NAMALWA (cell line): ENCODE results near the gene MS4A3.
"Not testable (repeated sequence)": the region's sequence is repeated elsewhere in the genome, so short reads cannot be mapped to it uniquely, and the experiment has no call there.

ENCODE experiments used
- DNase-seq: peaks from one replicate; pipeline ENCODE4 v3.0.0-alpha.2; 2015; ENCODE audit warnings: low spot score

MS4A3 gene, protein sequence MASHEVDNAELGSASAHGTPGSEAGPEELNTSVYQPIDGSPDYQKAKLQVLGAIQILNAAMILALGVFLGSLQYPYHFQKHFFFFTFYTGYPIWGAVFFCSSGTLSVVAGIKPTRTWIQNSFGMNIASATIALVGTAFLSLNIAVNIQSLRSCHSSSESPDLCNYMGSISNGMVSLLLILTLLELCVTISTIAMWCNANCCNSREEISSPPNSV

DNA sequence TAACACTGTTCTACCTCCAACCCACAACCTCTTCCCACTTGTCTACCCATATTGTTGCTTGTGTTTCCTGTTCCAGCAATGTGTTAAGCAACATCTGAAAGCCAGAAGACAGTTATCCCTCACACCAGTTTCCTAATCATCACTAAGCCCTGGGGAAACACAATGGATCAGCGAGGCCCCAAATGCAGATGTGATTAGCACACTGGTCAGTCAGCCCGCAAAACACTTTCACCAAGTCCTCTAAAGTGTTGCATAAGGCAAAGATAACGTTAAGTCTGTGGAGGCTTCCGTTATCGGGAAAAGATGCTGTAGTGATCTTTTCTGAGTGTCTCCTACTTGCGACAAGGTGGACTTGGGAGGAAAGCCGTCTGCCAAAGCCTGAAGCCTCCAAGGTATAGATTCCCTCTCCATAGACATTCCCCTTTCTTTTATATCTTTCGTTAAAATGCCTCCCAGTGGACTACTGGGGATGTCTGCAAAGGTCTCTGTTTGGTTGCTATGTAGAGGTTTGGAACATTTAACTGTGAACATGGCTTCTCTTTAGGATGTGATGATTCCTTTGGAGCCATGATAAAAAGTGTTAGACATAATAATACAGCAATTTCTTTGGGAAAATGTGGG, at the start of gene MS4A3:
TSS of gene MS4A3 (plus strand) at position 317 of the 621 bp plus-strand sequence. CDS start 4,496 bp downstream, outside the sequence.
- DNase-seq = no peak

DNA sequence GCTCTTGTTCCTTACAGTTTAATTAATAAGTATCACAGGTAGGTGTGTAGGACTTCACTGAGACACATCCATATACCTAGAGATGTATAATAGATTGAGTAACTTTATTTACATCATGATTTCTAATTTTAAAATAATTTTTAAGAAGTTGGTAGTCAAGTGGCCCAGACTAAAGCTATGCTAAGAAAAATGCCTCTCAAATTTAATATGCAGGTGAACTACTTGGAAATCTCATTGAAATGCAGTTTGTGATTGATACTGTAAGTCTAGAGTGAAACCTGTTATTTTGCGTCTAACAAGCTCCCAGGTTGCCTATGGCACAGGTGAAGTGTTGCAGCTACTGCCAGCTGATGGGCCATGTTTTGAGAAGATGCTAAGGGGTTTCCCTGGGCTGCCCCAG, 39.6 kb upstream of the MS4A3 start, which contains the start of gene OOSP4B:
TSS of gene OOSP4B (plus strand) at position 301 of the 400 bp plus-strand sequence.
- no peak for DNase-seq

DNA sequence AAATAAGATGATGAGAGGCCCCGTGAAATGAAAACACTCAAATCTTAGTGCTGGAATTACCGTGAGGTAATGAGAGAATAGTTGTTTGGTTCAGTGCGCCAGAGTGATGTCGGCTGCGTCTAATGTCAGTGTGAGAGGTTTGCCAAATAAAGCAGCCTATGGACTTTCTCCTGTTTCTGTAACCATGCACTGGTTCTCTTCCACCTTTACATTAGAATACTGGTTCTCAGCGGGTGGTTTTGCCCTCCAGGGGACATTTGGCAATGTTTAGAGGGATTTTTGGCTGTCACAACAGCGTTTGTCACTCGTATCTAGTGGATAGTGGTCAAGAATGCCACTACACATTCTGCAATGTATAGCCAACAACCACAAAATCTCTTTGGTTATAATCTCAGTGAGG, 38.4 kb upstream of the MS4A3 start:
- no peak for DNase-seq

DNA sequence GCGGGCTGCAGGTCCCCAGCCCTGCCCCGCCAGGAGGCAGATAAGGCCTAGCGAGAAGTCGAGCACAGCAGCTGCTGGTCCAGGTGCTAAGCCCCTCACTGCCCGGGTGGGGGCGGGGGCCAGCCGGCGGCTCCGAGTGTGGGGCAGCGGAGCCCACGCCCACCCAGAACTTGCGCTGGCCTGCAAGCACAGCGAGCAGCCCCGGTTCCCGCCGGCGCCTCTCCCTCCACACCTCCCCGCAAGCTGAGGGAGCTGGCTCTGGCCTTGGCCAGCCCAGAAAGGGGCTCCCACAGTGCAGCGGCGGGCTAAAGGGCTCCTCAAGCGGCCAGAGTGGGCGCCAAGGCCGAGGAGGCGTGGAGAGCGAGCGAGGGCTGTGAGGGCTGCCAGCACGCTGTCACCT, 36.1 kb upstream of the MS4A3 start:
- DNase-seq = not testable (repeated sequence)

DNA sequence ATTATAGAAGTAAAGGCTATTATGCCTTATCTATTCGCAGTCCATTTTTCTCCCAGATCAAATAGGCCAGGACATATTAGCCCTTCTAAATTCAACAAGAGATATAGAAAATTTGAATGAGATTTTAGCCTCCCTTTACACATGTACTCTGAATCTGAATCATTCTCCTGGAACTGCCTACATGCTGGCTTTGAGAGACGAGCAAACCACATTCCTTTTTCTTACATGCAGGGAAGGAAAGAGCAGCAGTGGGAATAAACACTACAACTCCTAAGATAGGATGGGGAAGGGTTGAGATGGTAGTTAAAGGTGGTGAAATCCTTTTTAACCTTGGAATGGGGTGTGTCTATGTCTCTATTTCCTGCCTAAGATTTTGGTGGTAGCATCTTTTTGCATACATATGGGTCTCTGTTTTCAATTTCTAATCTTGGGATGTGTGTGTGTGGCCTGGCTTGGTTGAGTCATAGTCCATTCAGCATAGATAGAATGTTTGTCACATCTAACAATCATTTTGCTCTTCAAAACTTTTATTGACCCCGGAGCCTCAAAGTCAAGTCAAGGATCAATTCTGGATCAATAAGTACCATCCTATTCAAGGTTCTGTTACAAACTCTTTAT, 27.3 kb upstream of the MS4A3 start:
- no peak for DNase-seq

DNA sequence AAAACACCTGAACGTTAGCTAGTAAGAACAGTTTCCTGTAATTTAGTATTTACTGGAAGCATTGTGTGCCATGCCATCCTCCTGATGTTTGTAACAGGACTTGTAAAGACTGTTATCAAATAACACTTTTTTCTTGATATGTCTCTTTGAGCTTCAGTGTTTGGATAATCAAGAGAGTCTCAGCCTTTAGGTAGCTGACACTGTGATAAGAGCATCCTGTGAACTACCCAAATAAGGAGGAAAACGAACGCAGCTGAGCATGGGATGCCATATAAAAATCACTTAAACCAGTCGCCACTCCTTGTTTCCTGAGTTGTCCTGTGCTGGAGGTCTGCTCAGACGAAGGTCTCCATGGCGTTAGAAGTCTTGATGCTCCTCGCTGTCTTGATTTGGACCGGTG, 16.4 kb upstream of the MS4A3 start, which contains the start of gene OOSP2:
TSS of gene OOSP2 (plus strand) at position 301 of the 400 bp plus-strand sequence. CDS start at position 352, 51 bp downstream.
- DNase-seq = no peak

DNA sequence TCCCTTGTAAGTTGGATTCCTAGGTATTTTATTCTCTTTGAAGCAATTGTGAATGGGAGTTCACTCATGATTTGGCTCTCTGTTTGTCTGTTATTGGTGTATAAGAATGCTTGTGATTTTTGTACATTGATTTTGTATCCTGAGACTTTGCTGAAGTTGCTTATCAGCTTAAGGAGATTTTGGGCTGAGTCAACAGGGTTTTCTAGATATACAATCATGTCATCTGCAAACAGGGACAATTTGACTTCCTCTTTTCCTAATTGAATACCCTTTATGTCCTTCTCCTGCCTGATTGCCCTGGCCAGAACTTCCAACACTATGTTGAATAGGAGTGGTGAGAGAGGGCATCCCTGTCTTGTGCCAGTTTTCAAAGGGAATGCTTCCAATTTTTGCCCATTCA, 6.0 kb upstream of the MS4A3 start:
- DNase-seq = not testable (repeated sequence)

DNA sequence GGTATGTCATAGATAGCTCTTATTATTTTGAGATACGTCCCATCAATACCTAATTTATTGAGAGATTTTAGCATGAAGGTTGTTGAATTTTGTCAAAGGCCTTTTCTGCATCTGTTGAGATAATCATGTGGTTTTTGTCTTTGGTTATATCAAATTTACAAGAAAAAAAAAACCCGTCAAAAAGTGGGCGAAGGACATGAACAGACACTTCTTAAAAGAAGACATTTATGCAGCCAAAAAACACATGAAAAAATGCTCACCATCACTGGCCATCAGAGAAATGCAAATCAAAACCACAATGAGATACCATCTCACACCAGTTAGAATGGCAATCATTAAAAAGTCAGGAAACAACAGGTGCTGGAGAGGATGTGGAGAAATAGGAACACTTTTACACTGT, 5.6 kb upstream of the MS4A3 start:
- DNase-seq = not testable (repeated sequence)

DNA sequence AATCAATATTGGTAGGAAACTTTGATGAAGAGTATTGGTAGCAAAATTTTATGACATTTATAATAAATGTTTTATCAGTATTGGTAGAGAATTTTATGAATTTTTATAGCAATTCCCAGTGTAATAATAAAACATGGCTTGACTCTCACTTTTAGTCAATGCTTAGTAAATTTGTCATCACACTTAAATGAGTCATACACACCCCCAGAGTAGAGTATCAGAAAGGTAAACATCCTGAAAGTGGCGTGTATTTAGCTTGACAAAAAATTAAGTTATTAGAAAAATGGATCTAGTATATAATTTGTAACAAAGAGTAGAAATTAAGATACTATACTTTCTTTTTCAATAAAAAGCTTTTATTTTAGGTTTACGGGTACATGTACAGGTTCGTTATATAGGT, 2.6 kb downstream of the MS4A3 start:
- no peak for DNase-seq

DNA sequence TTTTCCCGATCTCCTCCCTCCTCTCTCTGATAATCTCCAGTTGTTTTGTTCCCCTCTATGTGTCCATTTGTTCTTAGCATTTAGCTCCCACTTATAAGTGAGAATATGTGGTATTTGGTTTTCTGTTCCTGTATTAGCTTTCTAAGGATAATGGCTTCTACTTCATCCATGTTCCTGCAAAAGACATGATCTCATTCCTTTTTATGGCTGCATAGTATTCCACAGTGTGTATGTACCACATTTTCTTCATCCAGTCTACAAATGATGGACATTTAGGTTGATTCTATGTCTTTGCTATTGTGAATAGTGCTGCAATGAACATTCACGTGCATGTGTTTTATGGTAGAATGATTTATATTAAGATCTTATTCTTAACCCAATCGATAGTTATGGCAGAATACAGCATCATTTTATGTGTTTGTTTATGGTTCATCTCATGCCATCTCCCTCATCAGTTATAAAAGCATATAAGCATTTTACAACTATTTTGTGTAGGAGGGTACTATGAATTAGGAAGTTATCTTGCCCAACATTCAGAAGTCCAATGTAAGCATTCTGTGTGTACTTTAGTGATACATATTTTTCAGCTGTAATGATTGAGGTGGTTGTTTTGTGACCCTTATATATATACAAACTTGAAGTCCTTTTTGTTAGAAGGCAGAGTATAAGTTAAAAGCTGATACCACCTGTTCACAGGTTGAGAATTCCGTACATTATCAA, 3.2 kb downstream of the MS4A3 start:
- no peak for DNase-seq

DNA sequence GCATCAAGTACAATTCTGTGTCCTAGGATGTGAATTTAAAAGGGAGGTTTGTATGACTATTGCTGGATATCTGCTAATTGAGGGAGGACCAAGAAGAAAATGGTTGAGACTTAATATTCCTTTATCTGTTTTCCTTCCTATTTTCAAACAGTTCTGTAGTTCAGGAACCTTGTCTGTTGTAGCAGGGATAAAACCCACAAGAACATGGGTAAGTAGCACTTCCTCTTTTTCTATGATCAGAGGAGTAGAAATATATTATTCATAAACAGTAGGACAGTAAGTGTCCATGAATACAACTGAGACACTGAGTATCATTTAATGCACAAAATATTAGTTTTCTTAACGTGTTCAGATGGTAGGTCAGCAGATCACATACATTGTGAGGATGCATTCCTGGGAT, 7.6 kb downstream of the MS4A3 start:
- peak; percentile 12 for DNase-seq

DNA sequence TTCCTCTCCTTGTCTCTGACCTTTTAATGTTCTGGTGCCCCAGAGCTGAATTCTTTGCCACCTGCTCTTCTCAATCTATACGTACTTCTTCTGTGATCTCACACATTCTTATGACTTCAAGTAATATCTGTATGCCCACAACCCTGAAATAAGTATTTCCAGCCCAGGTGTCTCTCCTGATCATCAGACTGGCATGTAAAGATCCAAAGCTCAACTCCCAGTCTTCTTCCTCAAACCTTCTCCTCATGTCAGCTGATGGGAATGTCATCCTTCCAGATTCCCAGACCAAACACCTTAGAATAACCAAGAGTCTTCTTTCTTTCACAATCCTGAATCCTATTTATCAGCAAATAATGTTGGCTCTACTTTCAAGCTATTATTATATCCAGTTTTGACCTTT, 9.3 kb downstream of the MS4A3 start:
- no peak for DNase-seq

DNA sequence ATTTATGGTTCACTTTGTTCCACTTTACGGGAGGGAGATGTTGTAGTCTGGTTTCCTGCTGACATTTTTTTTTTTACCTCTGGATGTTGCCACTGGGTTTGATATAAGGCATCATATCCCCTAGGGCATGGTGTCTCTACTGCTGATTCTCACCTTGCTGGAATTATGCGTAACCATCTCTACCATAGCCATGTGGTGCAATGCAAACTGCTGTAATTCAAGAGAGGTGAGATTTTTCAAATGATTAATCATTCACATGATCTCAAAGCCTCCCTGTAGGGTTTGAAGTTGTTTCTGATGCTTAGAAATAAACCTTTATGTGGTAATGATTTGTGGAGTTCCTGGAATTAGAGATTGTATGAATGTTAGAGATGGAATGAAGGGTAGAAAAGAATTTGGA, 13.0 kb downstream of the MS4A3 start:
- DNase-seq = no peak

DNA sequence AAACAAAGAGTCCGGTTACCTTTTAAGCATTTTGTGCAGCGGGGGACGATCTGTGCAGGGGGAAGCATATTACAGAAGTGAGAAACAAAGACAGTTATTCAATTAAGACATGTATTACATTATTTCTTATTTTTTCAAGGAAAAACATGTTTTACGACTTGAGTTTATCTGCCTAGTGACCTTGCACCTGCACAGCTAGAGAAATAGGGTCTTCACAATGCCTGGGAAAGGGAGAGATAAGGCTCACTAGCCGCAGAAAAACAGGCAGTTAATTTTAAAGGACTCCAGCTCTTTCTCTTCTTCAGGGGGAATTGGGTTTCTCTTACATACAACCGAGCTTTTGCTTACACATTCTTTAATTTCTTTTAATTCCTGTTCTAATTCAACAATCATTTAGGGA, 15.2 kb downstream of the MS4A3 start:
- DNase-seq = not testable (repeated sequence)

DNA sequence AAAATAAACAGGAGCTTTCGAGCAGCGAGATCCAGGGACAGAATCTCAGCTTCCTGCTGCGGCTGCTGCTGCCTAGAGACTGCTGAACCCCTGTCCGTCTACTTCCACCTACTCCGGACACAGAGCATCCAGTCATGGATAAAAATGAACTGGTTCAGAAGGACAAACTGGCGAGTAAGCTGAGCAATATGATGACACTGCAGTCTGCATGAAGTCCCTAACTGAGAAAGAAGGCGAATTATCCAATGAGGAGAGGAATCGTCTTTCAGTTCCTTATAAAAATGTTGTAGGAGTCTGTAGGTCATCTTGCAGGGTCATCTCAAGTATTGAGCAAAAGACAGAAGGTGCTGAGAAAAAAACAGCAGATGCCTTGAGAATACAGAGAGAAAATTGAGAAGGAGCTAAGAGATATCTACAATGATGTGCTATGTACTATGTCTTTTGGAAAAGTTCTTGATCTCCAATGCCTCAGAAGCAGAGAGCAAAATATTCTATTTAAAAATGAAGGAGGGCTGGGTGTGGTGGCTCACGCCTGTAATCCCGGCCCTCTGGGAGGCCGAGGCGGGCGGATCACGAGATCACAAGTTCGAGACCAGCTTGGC, 20.9 kb downstream of the MS4A3 start:
- DNase-seq = no peak

DNA sequence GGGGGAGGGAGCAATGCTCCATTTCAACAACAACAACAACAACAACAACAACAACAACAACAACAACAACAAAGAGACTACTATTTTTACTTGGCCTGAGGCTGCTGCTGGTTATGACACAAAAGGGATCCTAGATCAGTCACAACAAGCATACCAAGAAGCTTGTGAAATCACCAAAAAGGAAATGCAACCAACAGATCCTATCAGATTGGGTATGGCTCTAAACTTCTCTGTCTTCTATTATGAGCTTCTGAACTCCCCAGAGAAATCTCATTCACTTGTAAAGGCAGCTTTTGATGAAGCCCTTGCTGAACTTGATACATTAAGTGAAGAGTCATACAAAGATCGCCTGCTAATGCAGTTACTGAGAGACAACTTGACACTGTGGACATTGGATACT, 21.5 kb downstream of the MS4A3 start:
- no peak for DNase-seq

DNA sequence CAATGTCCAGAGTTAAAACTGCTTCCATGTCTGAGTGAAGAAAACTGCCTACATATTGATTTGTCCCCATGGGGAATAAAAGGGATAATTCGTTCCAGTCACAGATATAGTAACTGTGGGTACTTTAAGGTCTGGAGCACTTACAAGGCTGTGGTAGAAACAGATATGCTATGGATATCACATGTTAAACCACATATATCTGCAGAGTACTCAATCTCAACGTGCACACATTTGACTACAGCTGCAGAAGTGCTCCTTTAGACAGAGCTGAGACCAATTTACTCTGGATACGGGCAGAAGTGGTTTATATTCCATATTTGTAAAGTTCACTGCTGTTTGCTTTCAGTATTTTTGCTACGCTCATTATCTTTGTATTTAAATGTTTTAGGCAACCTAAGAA, 22.3 kb downstream of the MS4A3 start:
- no peak for DNase-seq

DNA sequence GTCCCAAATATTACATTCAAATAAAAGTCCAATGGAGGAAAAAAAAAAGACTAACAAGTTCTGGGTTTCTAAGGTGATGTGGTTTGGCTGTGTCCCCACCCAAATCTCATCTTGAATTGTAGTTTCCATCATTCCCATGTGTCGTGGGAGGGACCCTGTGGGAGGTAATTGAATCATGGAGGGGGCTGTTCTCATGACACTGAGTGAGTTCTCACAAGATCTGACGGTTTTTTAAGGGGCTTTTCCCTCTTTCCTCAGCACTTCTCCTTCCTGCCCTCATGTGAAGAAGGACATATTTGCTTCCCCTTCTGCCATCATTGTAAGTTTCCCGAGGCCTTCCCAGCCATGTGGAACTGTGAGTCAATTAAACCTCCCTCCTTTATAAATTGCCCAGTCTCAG, 24.1 kb downstream of the MS4A3 start:
- DNase-seq = no peak

DNA sequence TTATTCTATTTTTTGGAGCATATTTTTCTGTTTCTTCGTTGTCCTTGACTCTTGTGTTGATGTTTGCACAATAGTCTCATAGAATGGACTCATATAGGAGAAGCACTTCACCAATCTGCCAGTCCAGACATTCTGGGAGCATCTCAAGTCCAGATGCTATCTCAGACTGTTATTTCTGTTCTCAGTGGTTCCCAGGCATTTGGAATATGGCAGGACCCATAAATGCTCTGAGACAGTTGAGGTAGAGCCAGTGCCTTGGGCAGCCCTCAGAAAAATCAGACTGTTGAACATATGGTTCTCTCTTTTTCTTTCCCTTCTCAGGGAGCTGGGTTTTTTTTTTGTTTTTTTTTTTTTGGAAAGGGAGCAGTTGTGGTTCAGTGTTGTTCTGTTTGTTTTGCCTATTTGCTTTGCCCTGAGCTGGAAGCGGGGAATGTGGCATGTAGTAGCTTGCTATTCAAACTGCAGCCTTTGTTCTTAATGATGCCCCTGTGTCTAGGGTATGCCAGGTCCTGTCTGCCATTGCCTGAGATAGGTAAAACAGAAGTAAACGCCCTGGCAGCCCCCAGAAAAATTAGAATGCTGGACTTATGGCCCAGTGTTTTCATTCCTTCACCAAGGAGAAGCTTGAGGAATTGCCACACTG, 28.3 kb downstream of the MS4A3 start:
- DNase-seq = no peak

DNA sequence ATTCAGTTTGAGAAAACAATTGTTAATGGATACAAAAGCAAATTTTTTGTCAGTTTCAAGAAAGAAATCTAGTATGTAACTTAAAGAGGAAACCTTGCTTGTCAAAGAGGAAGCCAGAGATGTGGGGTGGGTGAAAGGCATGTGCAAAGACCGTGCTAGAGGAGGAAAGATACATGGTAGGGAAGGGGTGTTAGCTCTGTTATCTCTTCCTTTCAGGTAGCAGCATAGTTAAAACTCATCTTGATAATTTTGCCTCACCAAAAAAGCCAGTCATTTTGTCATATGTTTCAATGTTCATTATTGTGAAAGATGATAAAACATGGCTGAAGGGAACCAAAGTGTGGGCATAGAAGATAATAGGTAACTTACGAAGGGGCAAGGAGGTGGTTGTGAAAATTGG, 29.4 kb downstream of the MS4A3 start:
- DNase-seq = no peak

DNA sequence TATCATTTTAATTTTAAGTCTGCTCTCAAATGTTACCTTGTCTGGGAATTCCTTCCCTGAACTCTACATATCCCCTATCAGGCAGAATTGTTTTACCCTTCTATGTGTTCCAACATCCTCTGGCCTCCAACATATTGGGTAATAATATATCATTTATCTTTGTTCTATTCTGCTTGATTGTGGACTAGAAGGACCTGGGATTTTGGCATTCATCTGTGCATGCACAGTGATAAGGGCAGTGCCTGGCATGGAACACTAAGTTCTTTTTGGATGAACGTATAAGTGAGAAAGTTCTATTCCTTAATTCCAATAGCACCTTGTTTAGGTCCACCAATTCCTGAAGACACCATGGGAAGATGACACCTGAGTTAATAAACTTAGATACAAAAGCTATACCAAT, 30.8 kb downstream of the MS4A3 start:
- no peak for DNase-seq

DNA sequence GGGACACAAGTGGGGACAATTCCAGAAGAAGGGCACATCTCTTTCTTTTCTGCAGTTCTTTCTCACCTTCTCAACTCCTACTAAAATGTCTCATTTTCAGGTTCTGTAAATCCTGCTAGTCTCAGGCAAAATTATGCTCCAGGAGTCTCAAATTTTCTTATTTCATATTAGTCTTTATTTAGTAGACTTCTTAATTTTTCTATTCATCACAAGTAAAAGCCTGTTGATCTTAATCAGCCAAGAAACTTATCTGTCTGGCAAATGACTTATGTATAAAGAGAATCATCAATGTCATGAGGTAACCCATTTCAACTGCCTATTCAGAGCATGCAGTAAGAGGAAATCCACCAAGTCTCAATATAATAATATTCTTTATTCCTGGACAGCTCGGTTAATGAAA, 31.9 kb downstream of the MS4A3 start, which contains the start of gene MS4A2:
TSS of gene MS4A2 (plus strand) at position 301 of the 400 bp plus-strand sequence. CDS start 102 bp downstream, outside the sequence.
- DNase-seq = no peak
